ENCODE data around the gene SIX2.

DNA sequence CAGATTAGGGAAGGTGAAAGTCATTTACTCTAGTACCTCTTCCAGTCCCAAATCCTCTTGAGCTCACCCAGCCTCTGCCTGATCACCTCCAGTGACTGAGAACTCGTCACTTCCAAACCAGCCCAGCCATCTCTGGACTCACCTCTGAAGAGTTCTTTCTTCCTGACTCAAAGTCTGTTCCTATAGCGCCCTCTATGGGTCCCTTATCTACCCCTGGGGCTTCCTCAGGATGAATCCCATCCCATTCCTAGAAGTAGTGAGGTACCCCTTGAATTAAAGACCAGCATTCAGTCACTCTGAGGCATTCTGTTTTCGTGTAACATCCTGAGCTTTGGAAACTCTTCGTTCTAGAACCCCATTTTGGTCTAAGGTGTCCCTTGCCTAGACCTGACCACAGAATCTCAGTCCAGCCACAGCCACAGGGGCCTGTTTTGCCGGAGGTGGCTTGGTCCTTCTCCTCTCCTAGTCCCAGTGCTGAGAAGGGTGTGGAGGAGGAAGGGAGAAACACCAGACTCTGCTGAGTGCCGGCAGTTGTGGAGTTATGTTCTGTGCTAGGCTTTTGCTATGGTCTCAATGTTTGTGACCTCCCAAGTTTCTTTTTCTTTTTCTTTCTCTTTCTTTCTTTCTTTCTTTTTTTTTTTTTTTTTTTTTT, 35.1 kb downstream of the SIX2 start:
- TF ChIP-seq, protein P1, sequence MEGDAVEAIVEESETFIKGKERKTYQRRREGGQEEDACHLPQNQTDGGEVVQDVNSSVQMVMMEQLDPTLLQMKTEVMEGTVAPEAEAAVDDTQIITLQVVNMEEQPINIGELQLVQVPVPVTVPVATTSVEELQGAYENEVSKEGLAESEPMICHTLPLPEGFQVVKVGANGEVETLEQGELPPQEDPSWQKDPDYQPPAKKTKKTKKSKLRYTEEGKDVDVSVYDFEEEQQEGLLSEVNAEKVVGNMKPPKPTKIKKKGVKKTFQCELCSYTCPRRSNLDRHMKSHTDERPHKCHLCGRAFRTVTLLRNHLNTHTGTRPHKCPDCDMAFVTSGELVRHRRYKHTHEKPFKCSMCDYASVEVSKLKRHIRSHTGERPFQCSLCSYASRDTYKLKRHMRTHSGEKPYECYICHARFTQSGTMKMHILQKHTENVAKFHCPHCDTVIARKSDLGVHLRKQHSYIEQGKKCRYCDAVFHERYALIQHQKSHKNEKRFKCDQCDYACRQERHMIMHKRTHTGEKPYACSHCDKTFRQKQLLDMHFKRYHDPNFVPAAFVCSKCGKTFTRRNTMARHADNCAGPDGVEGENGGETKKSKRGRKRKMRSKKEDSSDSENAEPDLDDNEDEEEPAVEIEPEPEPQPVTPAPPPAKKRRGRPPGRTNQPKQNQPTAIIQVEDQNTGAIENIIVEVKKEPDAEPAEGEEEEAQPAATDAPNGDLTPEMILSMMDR (IDR thresholded peaks at IDR 0.05): peak; percentile 28; the same call in 1 of the 2 replicates
- no peak for TF ChIP-seq ZFX (IDR thresholded peaks at IDR 0.05; ENCODE audit: borderline replicate concordance)

Data from 22Rv1 (cell line).